NT2/D1 (cell line): Measurements from ENCODE around the gene FZD10.

Experiments
- SUZ12 ChIP-seq: IDR thresholded peaks from 2 replicates; pipeline ENCODE4 v1.6.1; 2011; ENCODE audit not compliant: insufficient read length, insufficient read depth; ENCODE audit errors: extremely low read depth
- YY1 ChIP-seq: IDR thresholded peaks from 2 replicates; pipeline ENCODE4 v1.6.1; 2011; ENCODE audit not compliant: insufficient read length, insufficient read depth
- ZNF274 ChIP-seq: IDR thresholded peaks from 2 replicates; pipeline ENCODE4 v1.6.1; 2011; ENCODE audit warnings: mild to moderate bottlenecking, low read depth, low read length

- no peak for TF ChIP-seq YY1
- no peak for TF ChIP-seq ZNF274
- no peak for TF ChIP-seq SUZ12
These were observed 9.9 kb upstream of the FZD10 start for GRCh38 chr12:130152386-130152785.
